Amygdala (tissue), 56 donors: ENCODE results near the gene ANKFY1.
"Not testable (repeated sequence)": the region's sequence is repeated elsewhere in the genome, so short reads cannot be mapped to it uniquely, and the experiment has no call there.

Experiments
- DNase-seq, 56 donors: peaks; one replicate each; lab custom pipeline; 2025; lab: John Stamatoyannopoulos, UW

ANKFY1 gene

DNA sequence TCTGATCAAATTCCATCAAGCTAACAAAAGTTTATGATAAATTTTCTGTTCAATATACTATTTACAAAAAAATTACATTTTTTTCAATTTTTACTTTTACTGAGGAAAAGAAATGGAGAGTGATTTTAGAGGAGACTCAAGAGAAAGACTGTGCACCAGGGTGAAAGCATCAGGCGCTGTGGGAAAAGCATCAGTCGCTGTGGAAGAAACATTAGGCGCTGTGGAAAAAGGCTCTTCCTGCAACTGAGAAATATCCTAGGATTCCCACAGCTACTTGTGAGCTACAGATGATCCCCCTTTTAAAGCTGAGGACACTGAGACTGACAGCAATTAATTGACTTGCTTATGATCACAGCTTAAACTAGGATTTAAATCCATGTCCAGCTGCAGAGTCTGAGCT is 4.9 kb downstream of the ANKFY1 start:
- DNase-seq, result no peak

DNA sequence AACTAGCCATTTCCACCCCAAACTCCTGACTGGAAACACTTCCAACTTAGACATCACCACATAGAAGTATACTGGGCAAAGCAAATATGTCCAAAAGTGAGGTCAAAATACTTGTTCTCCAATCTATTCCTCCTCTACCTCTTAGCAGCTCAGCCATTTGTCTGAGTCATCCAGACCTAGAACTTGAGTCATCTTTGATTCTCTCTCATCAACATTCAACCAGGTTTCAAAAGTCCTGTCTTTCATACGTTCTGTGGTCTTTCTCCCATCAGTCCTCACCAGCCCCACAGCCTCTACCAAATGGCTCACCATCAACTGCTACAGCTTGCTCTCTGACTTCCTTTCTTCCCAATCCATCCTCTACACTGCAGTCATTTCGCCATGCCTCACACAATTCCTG is 6.8 kb downstream of the ANKFY1 start:
- DNase-seq, result no peak

DNA sequence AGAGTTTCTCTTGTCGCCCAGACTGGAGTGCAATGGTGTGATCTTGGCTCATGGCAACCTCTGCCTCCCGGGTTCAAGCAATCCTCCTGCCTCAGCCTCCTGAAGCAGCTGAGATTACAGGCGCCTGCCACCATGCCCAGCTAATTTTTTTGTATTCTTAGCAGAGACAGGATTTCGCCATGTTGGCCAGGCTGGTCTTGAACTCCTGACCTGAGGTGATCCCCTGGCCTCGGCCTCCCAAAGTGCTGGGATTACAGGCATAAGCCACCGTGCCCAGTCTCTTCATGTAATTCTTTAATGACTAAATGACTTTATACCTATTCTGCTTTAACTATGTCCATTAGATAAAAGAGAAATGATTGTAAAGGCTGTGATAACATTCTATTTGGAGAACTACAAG is 8.5 kb downstream of the ANKFY1 start:
- DNase-seq, result not testable (repeated sequence)

DNA sequence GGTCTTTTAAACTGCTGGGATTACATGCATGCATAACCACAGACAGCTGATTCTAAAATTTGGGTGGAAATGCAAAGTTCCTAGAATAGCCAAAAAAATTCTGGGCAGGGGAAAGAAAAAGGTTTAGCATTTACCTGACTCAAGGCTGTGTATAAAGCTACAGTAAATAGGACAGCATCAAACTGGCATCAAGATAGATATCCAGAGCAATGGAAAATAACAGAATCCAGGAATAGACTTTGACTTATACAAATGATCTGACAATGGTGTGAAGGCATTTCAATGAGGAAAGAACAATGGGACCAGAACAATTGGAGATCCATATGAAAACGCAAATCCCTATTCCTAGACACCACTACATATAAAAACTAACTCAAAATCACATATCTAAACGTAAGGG is 12.9 kb downstream of the ANKFY1 start:
- DNase-seq, result no peak

DNA sequence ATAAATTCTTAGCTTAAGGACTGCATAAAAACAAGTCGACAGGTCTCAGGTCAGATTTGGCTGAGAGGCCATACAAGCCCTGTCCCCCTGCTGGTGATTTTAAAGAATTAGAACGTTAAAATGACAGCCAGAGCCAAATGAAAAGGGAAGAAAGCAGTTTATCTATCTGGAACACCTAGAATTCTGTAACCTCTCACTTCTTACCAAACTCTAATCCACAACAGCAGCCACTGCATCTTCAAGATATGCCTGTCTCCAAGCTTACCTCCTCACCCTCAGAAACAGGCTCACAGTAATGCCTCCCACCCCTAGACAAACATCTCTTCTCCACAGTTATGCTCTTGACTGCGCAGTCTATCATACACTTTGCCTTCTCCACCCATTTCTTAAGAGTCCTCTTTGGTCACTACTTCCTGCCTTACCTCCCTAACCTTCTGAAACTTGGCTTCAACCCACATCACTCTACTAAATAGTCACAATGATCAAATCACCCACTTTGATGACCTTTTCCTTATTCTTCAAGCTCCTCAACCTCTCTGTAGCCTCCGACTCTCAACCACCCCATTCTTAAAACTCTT is 14.2 kb downstream of the ANKFY1 start:
- no peak for DNase-seq

DNA sequence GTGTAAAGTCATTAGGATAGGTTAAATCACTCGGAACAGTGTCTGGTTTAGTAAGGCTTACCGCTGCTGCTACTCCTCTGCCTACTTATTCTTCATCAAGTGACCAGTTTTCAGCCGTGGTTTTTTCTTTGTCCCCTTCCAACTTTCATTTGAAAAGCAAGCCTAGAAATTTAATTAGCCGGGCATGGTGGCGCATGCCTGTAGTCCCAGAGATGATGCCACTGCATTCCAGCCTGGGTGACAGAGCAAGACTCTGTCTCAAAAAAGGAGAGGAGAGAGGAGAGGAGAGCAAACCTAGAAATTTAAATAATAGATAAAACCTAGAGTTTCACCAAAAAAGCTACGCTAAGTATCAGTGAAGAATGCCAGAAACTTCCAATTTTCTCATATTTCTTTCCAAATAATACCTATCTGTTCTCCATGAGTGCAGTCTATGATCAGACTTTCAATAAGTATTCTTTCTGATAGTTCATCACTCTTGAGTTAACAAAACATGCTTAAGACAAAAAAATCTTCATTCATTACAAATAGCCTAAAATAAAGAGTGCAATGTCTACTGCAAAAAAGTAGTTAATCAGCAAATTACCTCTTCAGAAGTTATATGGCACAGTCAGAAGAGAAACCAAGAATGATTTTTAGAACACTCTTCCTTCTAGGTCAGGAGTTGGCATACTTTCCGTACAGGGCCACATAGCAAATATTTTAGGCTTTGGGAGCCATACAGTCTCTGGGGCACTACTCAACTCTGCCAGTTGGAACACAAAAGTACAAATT is 15.1 kb downstream of the ANKFY1 start:
- DNase-seq, result peak in 2 of 56 donors; percentile 5 to 15

DNA sequence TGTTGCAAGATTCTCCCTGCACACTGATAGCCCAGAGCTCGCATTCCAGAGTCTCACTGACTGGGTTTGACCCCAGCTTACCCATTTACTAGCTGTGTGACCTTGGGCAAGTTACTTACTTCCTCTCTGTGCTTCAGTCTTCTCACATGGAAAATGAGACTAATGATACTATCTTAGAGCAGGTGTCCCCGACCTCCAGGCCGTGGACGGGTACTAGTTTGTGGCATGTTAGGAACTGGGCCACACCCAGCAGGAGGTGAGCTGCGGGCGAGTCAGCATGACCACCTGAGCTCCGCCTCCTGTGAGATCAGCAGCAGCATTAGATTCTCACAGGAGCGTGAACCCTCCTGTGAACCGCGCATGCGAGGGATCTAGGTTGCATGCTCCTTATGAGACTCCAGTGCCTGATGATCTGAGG is 15.8 kb downstream of the ANKFY1 start:
- DNase-seq, result no peak

DNA sequence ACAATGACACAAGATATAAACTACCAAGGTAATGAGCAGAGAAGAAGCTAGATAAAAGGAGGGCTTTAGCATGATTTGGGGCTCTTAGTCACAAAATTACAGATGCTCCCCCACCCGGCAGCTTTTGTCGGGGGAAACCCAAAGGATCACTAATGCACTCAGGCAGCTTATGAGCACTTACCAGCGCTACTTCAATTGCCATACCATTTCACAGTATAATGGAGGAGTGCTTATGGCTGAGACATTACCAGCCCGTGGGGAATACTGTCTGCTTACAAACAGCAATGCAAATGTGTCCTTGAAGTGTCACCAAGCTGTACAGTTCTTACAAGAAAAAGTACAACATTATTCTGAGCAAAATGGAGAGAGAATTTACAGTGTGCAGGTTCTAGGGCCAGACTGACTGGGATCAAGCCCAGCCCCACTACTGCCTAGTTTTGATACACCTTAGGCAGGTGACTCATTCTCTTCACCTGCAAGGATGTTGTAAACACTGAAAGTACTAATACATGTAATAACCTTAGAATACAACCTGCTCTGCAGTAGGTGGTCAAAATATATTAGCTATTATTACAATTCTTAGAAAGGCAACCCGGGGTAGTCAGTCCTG is 16.3 kb downstream of the ANKFY1 start:
- no peak for DNase-seq

DNA sequence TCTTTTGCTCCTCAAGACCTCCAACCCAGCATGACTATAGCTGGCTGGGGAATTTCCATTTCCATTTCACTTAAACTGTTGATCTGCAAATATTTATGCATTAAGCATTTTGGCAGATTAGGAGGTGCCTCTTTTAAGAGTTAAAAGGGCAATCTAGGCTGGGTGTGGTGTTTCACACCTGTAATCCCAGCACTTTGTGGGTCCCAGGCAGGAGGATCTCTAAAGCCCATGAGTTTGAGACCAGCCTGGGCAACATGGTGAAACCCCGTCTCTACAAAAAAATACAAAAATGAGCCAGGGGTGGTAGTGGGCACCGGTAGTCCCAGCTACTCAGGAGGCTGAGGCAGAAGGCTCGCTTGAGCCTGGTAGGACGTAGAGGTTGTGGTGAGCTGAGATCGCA is 17.1 kb downstream of the ANKFY1 start:
- DNase-seq, result no peak

DNA sequence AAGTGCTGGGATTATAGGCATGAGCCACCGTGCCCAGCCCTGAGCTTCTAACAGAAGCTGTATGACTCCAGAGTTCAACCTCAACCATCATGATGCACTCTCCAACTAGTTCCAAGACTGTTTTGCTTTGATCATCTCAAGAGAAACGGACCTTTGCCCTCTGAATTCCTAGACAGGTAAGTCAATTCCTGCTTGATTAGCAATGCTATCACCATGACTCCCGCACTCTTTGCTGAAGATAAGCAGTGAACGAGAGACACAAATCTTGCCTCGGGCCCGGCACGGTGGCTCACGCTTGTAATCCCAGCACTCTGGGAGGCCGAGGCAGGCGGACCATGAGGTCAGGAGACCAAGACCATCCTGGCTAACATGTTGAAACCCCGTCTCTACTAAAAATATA is 22.2 kb downstream of the ANKFY1 start:
- DNase-seq, result no peak

DNA sequence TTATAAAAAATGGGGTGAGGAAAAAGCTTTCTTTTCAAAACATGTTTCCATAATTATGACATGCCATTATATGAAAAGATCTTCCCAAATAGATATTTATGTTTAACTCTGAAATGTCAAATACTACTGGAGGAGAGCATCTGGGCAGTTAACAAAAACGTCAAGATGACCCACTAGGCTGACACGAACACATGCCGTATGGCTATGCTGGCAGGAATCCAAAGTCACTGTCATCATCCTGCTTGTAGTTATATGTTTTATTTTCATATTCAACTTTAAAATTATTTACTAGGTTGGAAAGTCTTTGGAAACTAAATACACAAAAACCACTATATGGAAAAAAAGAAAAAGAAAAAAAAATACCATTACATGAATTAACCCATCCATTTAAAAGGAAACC is 27.3 kb downstream of the ANKFY1 start:
- no peak for DNase-seq

DNA sequence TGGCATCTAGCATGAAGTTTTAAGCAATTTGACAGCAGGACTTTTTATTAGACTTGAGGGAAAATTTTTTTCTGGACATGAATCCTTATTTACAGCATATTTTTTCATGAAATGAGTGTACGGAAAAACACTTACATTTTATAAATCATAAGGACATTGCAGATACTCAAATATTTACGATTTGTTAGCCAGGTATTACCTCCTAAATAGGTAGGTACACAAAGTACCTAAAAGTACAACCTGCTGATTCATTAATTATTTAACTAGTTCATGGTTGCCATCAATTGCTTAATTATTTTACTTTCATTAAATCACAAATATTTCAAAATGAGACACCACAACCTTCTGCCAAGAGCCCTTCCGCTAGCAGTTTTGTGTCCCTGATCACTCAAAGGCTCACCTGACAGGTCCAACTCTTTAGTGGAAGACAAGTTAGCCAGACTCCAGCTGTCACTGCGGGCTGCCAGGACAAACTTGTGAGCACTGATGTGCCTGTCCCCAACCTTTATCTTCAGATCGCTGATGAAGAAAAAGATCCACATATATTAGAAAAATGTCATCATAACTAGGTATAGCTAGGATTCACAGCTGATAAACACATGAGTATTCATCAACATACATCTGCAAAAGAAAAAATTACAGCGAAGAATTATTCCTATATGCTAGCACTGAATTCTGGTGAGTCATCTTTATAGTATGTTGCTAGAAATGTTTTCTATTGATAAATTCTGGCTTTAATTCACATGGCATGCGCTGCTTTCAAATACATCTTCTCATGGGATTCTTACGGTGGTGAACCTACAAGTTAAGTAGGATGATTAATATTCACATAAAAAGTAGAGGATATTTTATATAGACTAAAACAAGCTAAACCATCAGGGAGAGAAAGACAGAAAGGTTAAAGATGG is 28.2 kb downstream of the ANKFY1 start:
- DNase-seq, result no peak

DNA sequence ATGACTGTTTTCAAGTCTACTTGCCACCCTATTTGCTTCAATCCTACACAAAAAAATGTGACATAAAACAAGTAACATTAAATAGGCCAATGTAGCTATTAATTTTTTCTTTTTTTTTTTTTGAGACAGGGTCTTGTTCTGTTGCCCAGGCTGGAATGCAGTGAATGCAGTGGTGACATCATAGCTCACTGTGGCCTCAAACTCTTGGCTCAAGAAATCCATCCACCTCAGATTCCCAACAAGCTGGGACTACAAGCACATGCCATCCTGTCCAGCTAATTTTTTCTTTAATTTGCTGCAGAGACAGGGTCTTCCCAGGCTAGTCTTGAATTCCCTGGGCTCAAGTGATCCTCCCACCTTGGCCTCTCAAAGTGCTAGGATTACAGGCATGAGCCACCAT is 29.4 kb downstream of the ANKFY1 start:
- no peak for DNase-seq

DNA sequence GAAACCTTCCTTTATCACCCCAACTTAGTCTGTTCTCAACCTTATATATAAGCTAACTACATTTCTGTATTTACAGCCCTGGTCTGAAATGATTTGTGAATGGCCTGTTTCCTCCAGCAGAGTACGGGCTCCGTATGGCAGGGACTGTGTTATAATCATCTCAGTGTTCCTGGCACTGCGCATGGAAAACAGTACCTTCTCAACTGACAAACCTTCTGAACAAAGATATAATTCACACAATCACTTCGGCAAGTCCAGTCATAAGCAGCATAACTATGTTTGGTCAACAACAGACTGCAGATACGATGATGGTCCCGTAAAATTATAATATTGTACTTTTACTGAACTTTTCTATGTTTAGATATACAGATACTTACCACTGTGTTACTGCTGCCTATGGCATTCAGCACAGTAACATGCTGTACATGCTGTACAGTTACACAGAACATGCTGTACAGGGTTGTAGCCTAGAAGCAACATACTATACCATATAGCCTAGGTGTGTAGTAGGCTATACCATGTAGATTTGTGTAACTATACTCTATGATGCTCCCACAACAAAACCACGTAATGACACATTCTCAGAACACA is 30.0 kb downstream of the ANKFY1 start:
- DNase-seq, result no peak

DNA sequence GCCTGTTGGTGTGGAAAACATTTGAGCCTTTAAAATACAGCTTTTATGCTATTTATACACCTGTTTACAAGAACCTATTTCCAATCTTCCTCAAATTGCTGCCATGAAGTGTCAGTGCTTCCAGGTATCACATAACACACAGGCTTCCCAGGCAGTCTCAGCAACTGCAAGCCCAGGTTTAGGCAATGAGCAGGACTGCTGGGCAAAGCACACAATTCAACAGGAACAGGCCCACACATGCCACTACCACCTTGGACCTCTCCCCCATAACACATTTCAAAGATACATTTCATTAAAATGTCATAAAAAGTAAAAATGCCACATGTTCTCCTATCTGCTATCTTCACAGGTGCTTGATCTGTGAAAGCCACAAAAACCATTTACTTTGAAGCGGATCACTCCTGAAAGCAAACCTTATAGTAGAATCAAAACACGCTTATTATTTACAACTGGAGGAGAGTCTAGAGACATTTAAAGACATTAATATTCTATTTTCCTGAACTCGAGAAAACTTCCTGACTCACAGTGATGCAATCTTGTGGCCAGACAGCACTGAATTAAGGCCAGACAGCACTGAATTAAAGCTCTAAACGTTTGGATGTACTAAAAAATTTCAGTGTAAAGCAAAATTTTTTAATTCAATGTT is 31.5 kb downstream of the ANKFY1 start:
- no peak for DNase-seq

DNA sequence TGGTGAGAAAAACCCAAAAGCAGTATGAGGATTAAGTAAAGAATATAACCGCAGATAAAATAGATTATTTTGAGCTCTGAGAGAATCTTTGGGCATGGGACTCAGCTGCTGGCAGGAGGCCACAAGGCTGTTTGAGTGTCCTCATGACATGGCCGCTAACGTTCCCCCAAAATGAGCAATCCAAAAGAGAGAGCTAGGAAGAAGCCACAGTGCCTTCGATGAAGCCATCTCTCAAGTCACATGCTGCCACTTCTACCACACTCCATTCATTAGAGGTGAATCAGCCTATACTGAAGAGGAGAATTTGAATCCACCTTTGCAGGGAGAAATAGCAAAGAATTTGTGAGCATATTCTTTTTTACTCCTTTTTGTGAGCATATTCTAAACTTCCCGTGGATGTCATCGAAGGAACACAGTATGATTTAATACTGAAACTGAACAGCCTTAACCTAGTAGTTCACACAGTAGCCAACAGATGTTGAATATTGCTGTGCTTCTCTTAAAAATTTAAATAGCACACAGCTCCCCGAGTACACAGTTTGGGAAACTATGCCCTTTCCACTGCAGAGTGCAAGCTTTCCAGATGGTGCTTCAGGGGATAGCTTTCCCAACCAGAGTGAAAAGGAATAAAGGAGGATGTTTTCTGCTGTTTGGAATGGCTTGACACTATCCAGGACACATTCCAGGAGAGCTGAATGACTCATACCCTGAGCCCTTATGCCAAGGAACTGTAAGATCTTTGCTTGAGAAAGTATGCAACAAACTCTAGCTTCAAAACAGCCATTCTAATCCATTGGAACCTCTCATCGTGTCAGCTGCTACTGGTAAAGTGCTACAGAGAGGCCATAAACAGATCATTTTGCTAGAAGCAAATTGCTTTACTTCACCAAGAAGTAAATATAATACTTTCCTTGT is 33.9 kb downstream of the ANKFY1 start:
- DNase-seq, result peak in 10 of 56 donors; percentile 2 to 42 (median 14)

DNA sequence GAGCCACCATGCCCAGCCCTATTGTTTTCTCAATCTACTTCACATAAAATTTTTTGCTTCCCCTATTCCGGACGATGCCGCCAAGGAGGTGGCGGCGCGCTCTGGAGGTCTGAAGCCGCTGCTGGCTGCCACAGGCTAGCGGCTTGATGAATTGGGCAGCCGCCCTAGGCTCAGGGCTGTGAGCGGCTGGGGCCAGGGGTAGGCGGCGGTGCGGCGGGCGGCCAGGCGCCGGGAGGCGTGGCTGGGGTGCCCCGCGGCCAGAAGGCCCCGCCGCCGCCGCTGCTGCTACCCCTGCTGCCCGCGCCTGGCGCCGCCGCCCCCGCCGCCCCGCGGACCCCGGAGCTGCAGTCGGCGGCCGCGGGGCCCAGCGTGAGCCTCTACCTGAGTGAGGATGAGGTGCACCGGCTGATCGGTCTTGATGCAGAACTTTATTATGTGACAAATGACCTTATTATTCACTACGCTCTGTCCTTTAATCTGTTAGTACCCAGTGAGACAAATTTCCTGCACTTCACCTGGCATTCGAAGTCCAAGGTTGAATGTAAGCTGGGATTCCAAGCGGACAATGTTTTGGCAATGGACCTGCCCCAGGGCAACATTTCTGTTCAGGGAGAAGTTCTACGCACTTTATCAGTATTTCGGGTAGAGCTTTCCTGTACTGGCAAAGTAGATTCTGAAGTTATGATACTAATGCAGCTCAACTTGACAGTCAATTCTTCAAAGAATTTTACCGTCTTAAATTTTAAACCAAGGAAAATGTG is 41.7 kb downstream of the ANKFY1 start:
- DNase-seq, result no peak

DNA sequence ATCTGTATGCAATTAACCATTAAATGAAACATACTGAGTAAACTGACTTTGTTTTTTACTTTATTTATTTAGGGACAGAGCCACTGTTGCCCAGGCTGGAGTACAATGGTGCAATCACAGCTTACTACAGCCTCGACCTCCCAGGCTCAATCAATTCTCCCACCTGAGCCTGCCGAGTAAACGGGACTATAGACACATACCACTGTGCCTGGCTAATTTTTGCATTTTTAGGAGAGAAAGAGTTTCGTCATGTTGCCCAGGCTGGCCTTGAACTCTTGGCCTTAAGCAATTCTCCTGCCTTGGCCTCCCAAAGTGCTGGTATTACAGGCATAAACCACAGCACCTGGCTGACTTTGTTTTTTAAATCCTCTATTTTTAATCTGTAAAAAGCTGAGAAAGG is 42.6 kb downstream of the ANKFY1 start:
- DNase-seq, result no peak
